HG03108 (cell line): ENCODE data around the gene OTOG.

ENCODE experiments used
- ATAC-seq: cut with Tn5 transposase; IDR thresholded peaks from one replicate; pipeline ENCODE4 v1.9.1; 2021; ENCODE audit warnings: moderate library complexity; ENCODE audit not compliant: unreplicated experiment

Gene OTOG

GRCh38 chr11:17646451-17647145, 99.5 kb downstream of the OTOG start:
- no peak for ATAC-seq

GRCh38 chr11:17648528-17648927, 101.5 kb downstream of the OTOG start:
- no peak for ATAC-seq

DNA sequence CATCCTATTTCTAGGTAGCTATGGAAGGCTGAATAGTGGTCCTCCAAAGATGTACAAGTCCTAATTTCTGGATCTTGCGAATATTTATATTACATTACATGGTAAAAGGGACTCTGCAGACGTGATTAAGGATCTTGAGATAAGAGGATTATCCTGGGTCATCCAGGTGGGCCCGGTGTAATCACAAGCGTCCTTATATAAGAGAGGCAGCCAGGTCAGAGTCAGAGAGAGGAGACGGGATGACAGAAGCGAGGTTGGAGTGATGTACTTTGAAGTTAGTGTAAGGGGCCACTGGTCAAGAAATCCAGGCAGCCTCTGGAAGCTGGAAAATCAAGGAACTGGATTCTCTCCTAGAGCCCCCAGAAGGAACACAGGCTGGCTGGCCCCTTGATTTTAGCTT, 102.2 kb downstream of the OTOG start:
- ATAC-seq, result no peak

GRCh38 chr11:17649696-17650095, 102.6 kb downstream of the OTOG start:
- ATAC-seq, result no peak

- no peak for ATAC-seq
Measured at GRCh38 chr11:17650127-17650911, 103.3 kb downstream of the OTOG start.

- ATAC-seq, result no peak
Measured at GRCh38 chr11:17651061-17651460, 104.0 kb downstream of the OTOG start.

- ATAC-seq, result no peak
Measured at GRCh38 chr11:17651681-17652080, 104.6 kb downstream of the OTOG start.

DNA sequence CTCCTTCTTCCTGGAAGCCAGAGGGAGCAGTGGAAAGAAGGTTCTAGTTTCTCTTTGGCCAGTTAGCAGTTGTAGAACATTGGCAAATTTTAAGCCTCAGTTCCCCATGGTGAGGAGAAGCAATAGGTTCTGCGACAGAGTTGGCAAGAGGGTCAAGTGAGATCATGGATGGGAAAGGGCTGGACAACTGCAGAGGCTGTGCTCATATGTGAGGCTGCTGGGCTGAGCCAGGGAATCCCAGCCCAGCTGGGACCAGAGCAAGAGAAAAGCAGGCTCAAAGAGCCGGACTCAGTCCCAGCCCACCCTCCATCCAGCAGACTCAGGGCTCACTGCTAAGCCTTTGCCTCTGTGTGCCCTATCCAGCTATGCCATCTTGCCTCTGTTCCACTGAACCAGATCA, 105.5 kb downstream of the OTOG start:
- no peak for ATAC-seq

GRCh38 chr11:17653611-17654010, 106.6 kb downstream of the OTOG start:
- ATAC-seq, result no peak

- ATAC-seq, result no peak
Measured at GRCh38 chr11:17655682-17656081, 108.6 kb downstream of the OTOG start.

DNA sequence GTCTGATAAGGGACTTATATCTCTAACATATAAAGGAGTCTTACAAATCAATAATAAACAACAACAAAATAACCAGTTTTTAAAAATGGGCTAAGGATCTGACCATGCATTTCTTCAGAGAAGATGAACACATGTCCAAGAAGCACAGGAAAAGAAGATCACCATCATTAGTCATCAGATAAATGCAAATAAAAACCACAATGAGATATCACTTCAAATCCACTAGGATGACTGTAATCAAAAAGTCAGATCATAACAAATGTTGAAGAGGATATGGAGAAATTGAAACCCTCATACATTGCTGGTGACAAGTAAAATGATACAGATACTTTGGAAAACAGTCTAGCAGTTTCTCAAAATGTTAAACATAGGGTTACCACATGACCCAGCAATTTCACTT, 111.2 kb downstream of the OTOG start:
- ATAC-seq, result no peak

GRCh38 chr11:17668166-17668565, 121.1 kb downstream of the OTOG start:
- no peak for ATAC-seq

DNA sequence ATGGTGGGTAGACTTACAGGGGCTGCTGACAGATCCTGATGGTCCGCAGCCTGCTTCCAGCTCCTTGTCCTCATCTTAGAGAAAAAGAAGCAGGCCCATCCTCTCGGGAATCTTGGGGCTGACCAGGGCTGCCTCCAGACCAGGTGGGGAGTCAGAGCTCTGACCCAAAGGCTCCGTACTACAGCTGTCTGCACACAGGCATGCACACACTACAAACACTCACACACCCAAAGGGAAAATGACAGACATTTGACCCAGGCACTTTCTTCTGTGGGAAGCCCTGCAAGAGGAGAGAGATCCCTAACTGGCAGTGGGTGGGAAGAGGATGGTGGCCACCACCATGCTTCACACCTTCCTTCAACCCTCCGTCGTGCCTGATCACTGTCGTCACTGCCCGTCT, 125.4 kb downstream of the OTOG start:
- ATAC-seq, result no peak

DNA sequence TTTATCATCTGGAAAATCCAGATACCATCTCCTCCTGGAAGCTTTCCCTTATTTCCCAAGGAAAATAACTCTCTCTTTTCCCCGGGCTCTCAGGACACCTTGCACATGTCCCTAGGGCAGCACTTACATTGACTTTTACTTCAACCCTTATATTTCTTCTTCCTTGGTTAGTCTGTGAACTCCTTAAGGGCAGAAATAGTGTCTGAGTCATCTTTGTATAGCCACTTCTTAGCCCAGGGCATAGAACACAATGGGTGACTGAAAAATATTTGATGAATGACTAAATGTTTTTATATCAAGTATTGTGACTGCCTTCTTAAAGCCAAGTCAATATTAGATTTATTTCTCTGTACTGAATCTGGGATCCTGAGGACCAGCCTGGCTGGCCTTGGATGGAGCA, 126.9 kb downstream of the OTOG start:
- no peak for ATAC-seq

- no peak for ATAC-seq
Measured at GRCh38 chr11:17682848-17683247, 135.8 kb downstream of the OTOG start.

DNA sequence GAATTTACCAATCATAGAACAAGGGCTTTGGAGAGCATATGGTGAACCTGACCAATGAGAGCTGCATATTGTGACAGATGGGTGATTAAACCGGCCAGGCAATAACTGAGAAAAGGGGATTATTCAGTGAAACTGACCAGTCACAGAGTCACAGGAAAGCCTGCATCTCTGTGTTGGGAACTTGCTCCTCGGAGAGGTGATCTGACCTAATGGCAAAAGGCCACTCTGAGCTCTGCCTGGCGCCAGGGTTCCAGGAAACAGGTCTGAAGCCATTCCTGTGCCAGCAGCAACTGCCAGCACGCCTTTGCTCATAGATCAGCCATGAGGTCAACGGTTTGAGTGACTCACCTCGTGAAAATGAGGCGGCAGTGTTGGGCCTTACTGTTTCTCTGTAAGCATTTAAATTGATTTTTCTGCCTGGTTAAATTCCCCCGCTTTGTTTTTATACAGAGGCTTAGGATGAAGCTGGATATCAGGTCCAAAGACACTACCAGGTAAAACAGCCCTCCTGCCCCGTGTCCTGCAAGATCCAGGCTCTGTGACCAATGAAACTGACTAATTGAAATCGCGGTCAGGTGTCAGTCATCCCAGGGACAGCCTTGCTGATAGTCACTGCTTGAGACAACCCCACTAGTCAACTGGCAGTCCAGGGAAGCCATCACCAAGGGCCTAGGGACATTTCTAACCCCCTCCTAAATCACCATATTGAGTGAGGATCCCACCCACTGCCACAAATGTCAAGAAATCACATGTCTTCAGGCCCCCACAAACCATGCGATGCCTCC, 136.5 kb downstream of the OTOG start:
- no peak for ATAC-seq

DNA sequence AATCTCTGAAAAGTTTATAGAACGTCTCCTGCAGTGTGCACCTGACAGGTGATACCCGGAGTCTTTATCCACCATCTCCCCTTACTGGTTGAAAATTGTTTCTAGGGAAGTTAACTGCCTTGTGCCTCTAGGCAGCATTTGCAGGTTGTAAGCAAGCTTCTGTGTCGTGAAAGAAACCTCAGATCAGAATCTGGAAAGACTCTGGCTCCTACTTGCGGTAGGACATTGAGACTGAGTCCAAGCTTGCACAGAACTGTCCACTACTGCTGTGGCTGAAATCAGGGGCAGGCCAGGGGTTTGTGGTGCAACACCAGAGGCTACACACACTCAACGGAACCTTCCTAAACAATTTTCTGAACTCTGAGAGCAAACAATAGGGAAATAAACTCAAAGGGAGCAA, 137.5 kb downstream of the OTOG start:
- ATAC-seq, result no peak

DNA sequence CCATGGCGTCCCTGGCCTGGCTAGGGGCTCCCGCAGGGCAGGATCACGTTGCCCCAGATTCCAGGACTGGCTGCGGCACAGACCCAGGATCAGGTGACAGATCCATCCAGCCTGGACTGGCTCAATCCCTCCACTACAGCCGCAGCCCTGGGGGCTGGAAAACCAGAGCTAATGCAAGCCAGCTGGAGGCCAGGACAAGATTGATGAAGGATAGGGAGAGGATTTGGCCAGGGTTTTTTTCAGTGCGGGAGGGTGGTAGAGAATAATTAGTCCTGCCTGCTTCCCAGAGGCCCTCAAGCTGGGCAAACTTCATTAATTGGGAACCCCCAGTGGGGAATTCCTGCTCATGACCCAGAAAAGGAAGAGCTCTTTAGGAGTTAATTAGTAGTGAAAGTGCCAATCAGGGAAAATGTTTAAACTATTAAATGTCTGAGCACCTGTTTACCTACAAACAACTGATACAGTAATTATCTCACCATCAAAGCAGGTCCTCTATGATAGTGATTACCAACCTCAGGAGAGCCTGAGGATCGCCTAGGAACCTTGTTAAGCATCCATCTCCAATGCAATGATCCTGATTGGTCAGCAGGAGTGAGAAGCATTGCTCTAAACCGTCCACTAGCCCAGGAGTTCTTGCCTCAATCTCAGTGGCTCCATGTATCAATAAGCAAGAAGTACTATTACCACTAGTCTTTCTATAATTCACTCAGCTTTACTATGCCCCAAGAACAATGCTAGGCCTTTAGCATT, 139.3 kb downstream of the OTOG start:
- no peak for ATAC-seq

DNA sequence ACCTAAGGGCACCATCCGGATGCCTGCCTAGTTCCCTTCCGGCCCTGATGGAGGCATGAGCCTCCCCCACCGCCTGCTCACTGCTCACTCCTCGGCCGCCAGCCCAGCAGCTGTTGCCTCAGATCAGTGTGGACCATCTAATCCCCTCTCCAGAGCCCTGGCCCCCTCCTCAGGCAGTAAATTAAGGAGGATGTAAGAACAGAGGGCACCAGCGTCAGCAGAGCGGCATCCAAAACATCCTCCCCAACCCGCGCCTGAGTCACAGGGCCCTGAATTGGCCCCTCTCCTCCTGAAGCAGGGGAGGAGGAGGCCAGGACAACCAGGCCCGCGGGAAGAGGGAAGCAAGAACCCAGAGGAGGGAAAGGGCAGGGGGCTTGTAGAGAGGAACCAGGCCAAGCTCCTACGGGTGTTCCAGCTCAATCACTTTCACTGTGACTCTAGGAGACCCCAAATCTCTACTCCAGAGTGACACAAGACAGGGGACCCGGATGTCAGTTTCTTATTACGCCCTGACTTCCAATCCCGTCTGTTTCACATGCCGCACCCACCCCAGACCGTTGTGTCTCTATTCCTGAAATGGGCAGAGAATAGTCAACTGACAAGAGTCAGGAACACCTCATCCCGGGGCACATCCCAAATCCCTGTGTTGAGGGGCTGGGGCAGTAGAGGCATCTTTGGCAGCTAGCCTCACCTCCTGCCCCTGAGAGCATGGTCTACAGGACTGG, 141.0 kb downstream of the OTOG start:
- ATAC-seq, result no peak

- ATAC-seq, result no peak
Measured at GRCh38 chr11:17691550-17691949, 144.5 kb downstream of the OTOG start.
